RCC 7860 (cell line): ENCODE data around the gene VAPA.

ENCODE experiments used
- DNase-seq: peaks from one replicate; pipeline ENCODE4 v3.0.0-alpha.2; 2015; ENCODE audit warnings: low spot score
- FAIRE-seq: peaks from 2 replicates; lab custom pipeline; 2012; peaks lifted over from hg19 to GRCh38; lab: Jason Lieb, UNC

The VAPA gene

GRCh38 chr18:9931146-9931545, 17.3 kb downstream of the VAPA start:
- DNase-seq (no peak), FAIRE-seq (no peak)

- DNase-seq (no peak), FAIRE-seq (no peak)
Measured at GRCh38 chr18:9931678-9932077, 17.9 kb downstream of the VAPA start.

DNA sequence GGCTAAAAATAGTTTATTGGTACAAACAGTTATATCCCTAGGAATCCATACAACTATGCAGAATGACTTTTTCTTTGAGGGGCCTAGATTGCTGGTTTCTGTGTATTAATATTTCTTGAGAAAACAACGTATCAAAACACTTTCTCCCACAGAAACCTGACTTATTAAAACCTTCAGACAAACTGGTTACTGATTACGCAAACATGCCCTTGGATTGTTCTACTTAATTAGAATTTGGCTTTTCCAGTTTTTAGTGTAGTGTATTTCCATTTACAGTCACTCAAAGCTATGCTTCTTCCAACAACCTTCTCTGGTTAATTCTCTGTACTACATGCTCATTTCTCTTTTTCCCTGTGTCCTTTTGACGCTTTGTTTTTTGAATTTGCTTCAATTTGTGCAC, 20.0 kb downstream of the VAPA start:
- FAIRE-seq (no peak), DNase-seq (no peak)

DNA sequence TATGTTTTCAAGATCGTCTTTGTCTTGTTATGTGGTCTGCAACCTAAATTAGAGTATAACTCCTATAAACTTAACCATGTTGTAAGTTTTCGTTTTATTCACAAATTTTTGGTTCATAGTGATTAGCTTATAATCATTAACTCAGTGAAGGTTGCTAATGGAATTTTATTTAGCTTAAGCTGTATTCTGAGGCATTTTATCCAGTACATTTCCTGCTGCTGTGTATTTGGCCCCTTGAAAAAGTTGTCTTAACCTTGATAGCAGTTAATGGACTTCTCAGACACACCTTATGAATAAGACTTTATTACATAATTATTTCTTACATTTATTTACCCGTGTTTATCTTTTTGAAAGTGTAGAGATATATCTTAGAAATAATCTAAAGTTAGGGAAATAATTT, 20.5 kb downstream of the VAPA start:
- FAIRE-seq (no peak), DNase-seq (no peak)

- FAIRE-seq: no peak
- no peak for DNase-seq
Measured at GRCh38 chr18:9941103-9941502, 27.3 kb downstream of the VAPA start.

- FAIRE-seq (no peak), DNase-seq (no peak)
Measured at GRCh38 chr18:9941660-9942059, 27.8 kb downstream of the VAPA start.

DNA sequence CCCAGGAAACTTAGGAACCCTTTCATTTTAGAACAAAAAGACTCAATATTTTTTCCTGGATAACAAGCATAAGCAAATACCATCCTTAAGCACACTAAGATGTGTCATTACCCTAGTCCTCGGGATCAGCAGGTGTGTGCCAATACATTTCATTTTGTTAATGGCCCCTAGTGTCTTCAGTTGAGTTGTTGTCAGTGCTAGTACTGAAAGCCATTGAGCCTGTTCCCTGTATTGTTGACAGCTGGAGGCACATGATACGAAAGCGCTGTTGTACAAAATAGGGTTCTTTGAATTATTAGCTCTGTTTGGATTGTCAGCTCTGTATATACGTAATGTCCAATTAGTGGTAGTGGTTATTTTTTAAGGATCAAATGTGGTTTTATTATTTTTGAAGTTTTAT, 29.5 kb downstream of the VAPA start:
- DNase-seq: no peak

DNA sequence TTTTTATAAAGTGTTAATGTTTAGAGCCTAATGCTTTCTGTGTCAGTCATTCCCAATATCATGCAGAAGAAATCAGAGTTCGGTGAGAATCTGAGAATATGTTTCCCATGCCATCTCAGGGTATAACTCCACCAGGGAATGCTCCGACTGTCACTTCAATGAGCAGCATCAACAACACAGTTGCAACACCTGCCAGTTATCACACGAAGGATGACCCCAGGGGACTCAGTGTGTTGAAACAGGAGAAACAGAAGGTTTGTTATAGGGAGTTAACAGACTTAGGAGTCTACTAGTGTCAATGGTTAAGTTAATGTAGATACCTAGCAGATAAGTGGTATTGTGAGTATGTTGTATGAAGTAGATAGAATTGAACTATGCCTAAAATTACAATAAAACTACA, 31.0 kb downstream of the VAPA start:
- DNase-seq: no peak
- no peak for FAIRE-seq

More for the DNA sequence above, 29.5 kb downstream of the VAPA start:
- FAIRE-seq: no peak

DNA sequence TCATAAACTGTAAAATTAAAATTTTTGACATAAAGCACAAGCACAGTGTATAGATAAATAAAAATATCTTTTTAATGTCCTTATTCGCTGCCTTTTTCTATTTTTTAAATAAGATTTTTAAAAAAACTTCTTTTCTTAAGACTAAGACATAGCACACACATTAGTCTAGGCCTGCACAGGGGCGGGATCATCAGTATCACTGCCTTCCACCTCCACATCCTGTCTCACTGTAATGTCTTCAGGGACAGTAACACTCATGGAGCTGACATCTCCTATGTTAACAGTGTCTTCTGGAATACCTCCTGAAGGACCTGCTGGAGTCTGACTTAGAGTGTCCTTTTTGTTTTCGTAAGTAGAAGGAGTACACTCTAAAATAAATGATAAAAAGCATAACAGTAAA, 33.0 kb downstream of the VAPA start:
- DNase-seq: no peak
- no peak for FAIRE-seq

DNA sequence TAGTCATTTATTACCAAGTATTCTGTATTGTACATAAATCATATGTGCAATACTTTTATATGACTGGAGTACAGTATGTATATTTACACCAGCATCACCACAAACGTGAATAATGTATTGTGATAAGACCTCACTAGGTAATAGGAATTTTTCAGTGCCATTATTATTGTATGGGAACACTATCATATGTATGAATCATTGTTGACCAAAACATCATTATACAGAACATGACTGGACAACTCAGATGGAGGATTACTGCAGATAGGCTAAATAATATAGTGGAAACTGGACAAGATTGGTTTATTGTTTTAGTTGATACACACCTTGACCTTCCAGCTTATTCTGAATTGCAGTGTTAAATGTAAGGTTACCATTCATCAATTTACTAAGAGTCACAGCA, 33.4 kb downstream of the VAPA start:
- DNase-seq: no peak
- FAIRE-seq: no peak

GRCh38 chr18:9949315-9949714, 35.5 kb downstream of the VAPA start:
- DNase-seq: no peak
- FAIRE-seq: no peak

GRCh38 chr18:9949861-9950260, 36.0 kb downstream of the VAPA start:
- no peak for DNase-seq
- no peak for FAIRE-seq

DNA sequence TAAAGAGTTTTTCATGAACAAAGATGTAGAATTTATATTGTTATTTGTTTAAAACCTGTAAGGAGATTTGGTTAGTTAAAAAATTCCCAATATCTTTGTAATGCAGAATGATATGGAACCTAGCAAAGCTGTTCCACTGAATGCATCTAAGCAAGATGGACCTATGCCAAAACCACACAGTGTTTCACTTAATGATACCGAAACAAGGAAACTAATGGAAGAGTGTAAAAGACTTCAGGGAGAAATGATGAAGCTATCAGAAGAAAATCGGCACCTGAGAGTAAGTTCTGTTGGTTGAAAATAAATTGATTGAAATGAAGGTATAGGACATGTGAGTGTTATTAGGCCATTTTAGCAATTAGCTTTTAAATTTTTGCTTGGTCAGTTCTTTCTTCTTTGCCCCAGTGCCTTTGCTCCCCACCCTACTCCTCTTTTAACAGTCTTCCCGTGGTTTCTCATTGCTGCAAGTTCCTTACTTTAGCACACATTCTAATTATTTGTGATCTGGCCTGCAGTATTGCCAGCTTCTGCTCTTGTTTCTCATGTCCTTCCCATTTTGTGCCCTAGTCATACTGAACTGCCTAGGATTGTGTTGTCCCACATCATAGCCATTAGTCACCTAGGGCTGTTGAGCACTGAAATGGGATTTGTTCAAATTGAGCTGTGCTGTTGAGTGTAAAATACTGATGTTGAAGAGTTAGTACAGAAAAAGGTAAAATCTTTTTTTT, 36.6 kb downstream of the VAPA start:
- FAIRE-seq (peak; percentile 86), DNase-seq (no peak)

GRCh38 chr18:9951022-9951859, 37.4 kb downstream of the VAPA start:
- DNase-seq (peak; percentile 32), FAIRE-seq (no peak)

DNA sequence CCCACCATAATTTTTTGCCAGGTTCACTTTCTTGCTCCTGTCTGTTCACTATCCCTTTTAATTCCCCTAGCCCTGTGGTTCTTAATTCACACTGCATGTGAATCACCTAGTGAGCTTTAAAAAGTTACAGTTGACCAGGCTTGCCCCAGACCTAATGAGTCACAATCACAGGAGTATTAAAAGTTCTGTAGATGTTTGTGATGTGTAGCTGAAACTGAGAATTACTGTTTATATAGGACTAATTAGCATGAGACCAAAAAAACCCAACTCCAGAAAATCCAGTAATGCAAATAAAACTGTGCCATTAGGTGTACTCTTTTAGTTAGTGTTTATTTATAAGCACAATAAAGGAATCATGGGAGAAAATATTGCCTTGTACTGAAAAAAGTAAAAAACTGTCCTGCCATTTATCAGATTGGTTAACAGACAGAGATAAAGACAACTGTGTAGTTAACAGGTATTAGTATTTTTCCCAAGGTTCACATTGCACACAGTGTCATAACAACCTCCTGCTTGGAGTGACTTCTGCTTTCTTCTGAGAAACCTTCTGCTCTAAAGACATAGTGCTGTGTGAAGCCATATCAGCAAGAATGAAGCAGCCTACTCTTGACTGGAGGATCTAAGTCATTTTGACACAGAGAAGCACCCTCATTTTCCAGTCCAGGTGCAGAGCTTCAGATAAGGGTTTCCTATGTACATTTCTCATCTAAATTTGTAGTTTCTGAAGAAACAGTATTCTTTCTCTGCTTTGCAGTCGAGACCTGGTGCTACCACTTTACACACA, 39.0 kb downstream of the VAPA start:
- peak; percentile 30 for DNase-seq
- peak; percentile 84 for FAIRE-seq

DNA sequence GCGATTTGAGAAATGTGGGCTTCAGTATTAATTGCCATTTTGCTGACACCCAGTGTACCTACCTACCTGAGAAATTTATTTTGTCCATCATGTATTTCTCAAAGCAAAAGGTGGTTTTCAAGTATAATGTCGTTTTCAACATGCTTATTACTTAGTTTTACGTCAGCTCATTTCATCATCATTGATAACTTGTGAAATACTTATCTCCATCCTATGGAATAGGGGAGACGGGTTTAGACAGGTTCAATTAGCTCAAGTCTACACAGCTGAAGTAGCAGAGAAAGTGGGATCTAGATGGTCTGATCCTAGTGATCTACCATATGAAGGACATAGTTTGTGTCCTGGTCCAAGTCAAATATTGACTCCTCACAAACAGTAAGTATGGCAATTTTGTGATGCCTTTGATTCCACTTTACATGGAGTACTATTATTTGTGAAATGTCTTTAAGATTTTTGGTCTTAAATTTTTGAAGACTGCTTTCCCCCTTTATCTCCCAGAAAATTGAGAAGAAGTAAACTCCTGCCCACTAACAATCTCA, 45.1 kb downstream of the VAPA start:
- FAIRE-seq: no peak
- DNase-seq: no peak

DNA sequence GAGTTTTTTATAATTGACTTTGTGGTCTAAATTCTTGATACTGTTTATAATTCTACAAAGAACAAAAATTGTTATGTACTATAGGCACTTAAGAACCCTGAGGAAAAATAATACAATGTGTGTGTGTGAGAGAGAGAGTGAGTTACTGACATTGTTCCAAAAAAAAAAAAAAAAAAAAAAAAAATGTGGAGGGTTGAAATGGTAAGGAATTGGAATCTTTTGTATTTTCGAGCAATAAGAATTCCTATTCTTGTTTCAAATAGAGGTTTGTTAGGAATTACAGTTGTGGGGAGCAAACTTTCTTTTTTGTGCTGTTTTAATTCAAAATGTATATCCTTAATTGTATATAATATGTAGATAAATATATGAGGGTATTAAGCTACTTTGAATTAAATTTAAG, 45.7 kb downstream of the VAPA start:
- FAIRE-seq (no peak), DNase-seq (no peak)

GRCh38 chr18:9960258-9960904, 46.6 kb downstream of the VAPA start:
- FAIRE-seq (no peak), DNase-seq (no peak)

GRCh38 chr18:9961041-9961440, 47.2 kb downstream of the VAPA start:
- FAIRE-seq (no peak), DNase-seq (no peak)

- FAIRE-seq (no peak), DNase-seq (peak; percentile 45)
Measured at GRCh38 chr18:9965711-9966624, 52.2 kb downstream of the VAPA start.
